HepG2 (cell line): ENCODE results near the gene TAB3. TPM values are rescaled to one million over a fixed set of nuclear protein-coding genes. Genes with fewer than 3 reads are reported as not detected.
A peak's percentile ranks its signal among the peaks of the same experiment; 100 is the strongest.
"Not testable (repeated sequence)": the region's sequence is repeated elsewhere in the genome, so short reads cannot be mapped to it uniquely, and the experiment has no call there.

Experiments
- ATAC-seq: fragments of 200-7000 bp; cut with Tn5 transposase; 3 replicates; pipeline ENCODE4 v1.9.1; 2020; ENCODE audit warnings: mild to moderate bottlenecking, moderate library complexity
- BruUV-seq: library from RNA; stranded (reverse); fragments of 400-500 nt; replicated peaks from 2 replicates; lab custom pipeline; 2021; lab: Mats Ljungman, UMichigan
- CTCF ChIA-PET: fragments of 300-600 bp; formaldehyde crosslinking; extraction: SDS; loops from one replicate; lab custom pipeline; 2021; ENCODE audit warnings: low total read pairs, inconsistent platforms, low intra/inter-chr PET ratio; lab: Yijun Ruan, JAX
- POLR2A ChIA-PET: fragments of 350-600 bp; sonication (Branson Sonifier 250); formaldehyde crosslinking; loops from one replicate; lab custom pipeline; 2020; ENCODE audit warnings: antibody characterized with exemption, inconsistent platforms; lab: Yijun Ruan, JAX
- DNase-seq: peaks from one replicate; pipeline ENCODE4 v3.0.0-alpha.2; 2015; ENCODE audit warnings: low spot score
- FAIRE-seq: peaks from 3 replicates; lab custom pipeline; 2011; peaks lifted over from hg19 to GRCh38; lab: Jason Lieb, UNC
- H2AFZ ChIP-seq: one replicate; pipeline ENCODE4 v1.6.1; 2011; ENCODE audit warnings: low read length, inconsistent platforms
- H3K27ac ChIP-seq: fragments of 300-600 bp; 3 replicates; pipeline ENCODE4 v1.8.0; 2011; ENCODE audit warnings: mixed run types, mild to moderate bottlenecking, mixed read lengths, low read length, inconsistent platforms; ENCODE audit not compliant: insufficient read depth; ENCODE audit errors: extremely low read length
- H3K27me3 ChIP-seq, 2 experiments: fragments of 200-600 bp in 1 of 2; 2 replicates in 1 of 2; 3 replicates in 1 of 2; pipeline versions ENCODE4 v1.6.0 to v1.8.0; 2011; ENCODE audit warnings: low read length in 2 of 2, mild to moderate bottlenecking in 2 of 2, moderate library complexity in 2 of 2, inconsistent platforms in 1 of 2; ENCODE audit not compliant: insufficient read depth in 2 of 2, control insufficient read depth in 1 of 2
- H3K36me3 ChIP-seq, 2 experiments: fragments of 200-600 bp in 1 of 2; replicated peaks in 1 of 2; 2 replicates in 1 of 2; 3 replicates in 1 of 2; pipeline versions ENCODE4 v1.5.1 to v1.8.0; 2011; ENCODE audit warnings: low read length in 2 of 2, inconsistent platforms in 1 of 2; ENCODE audit not compliant: insufficient read depth in 2 of 2, control insufficient read depth in 1 of 2
- H3K4me1 ChIP-seq: 2 replicates; pipeline ENCODE4 v1.5.1; 2012; ENCODE audit warnings: low read length, inconsistent platforms; ENCODE audit not compliant: insufficient read depth
- H3K4me2 ChIP-seq: 2 replicates; pipeline ENCODE4 v1.6.0; 2011; ENCODE audit warnings: low read depth, low read length, inconsistent platforms
- H3K4me3 ChIP-seq, 3 experiments: fragments of 200-600 bp in 1 of 3; sonication (generic), shearing (Covaris generic) in 1 of 3; replicated peaks in 1 of 3; 2 replicates each; pipeline ENCODE4 v1.5.1; 2011 to 2016; ENCODE audit warnings: low read length in 3 of 3, inconsistent platforms in 2 of 3, low read depth in 2 of 3, mild to moderate bottlenecking in 2 of 3, control low read depth in 1 of 3, mixed read lengths in 1 of 3; ENCODE audit not compliant: insufficient read depth in 1 of 3
- H3K79me2 ChIP-seq: one replicate; pipeline ENCODE4 v1.6.1; 2011; ENCODE audit warnings: low read length, inconsistent platforms; ENCODE audit not compliant: insufficient read depth
- H3K9ac ChIP-seq: 2 replicates; pipeline ENCODE4 v1.6.0; 2011; ENCODE audit warnings: mild to moderate bottlenecking, low read depth, low read length, inconsistent platforms; ENCODE audit not compliant: insufficient read depth
- H3K9me3 ChIP-seq: 2 replicates; pipeline ENCODE4 v1.5.1; 2012; ENCODE audit warnings: mild to moderate bottlenecking, low read length
- H4K20me1 ChIP-seq: 2 replicates; pipeline ENCODE4 v1.6.0; 2011; ENCODE audit warnings: inconsistent platforms, mild to moderate bottlenecking, low read length, moderate library complexity; ENCODE audit not compliant: insufficient read depth
- ZNF225 ChIP-seq: sonication (generic); formaldehyde crosslinking; IDR thresholded peaks from 2 replicates; pipeline ENCODE4 v1.4.0; 2020; ENCODE audit warnings: mild to moderate bottlenecking, missing genetic modification reagents
- WGBS: methylation state at CpG from one replicate; pipeline ENCODE4 v1.1.6; 2017; ENCODE audit warnings: low lambda C conversion rate; 5-methylcytosine and 5-hydroxymethylcytosine counted together
- in situ Hi-C: cut with HindIII; loops from 2 replicates; pipeline ENCODE4 v1.10.0; 2017; ENCODE audit warnings: low pct_unique_long_range_greater_than_20kb; ENCODE audit not compliant: extremely low pct_ligation_motif_present
- intact Hi-C: fragments of 100-400 bp; cut with micrococcal nuclease; formaldehyde crosslinking; loops from one replicate; pipeline ENCODE4 v1.10.0; 2022; ENCODE audit not compliant: unreplicated experiment
- polyA plus RNA-seq, 8 experiments: library from polyadenylated mRNA; depleted of rRNA in 3 of 8; stranded (reverse) in 7 of 8; unstranded in 1 of 8; fragments of >200 nt; fragmentation: Illumina TruSeq in 4 of 8; extraction: Trizol in 4 of 8; gene quantifications; 2 replicates each; pipeline versions ENCODE4 v1.2.1 to v1.2.3, GENCODE V29; 2011 to 2016; ENCODE audit warnings: low read depth in 4 of 8, missing spikeins in 1 of 8, mixed read lengths in 1 of 8; ENCODE audit not compliant: insufficient read depth in 1 of 8
- total RNA-seq, 5 experiments: library from RNA; depleted of rRNA; stranded (reverse); fragments of >200 nt; fragmentation: Illumina TruSeq; extraction: Trizol; gene quantifications; 2 replicates each; pipeline ENCODE4 v1.2.3, GENCODE V29; 2016; ENCODE audit warnings: low read depth in 1 of 5
- TF ChIP-seq, protein P1 (sequence below): fragments of 450-650 bp; IDR thresholded peaks from 2 replicates; pipeline ENCODE4 v1.6.1; 2016

TAB3 gene
- total and polyA plus RNA-seq, 2 of the 13 experiments (the other 11 are each of a cell fraction or from before 2014, with no cell fraction given): 27.2 to 59.8 TPM

DNA sequence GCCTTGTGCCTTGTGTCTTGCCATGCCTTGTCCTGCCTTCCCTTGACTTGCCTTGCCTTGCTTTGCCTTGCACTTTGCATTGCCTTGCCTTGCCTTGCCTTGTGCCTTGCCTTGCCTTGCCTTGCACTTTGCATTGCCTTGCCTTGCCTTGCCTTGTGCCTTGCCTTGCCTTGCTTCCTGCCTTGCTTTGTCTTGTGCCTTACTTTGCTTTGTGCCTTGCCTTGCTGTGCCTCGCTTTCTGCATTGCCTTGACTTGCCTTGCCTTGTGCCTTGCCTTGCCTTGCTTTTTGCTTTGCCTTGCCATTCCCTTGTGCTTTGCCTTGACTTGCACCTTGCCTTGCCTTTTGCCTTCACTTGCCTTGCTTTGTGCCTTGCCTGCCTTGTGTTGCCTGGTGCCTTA, 91.8 kb downstream of the TAB3 start:
- H3K79me2 ChIP-seq, H3K36me3 ChIP-seq: not testable (repeated sequence)

DNA sequence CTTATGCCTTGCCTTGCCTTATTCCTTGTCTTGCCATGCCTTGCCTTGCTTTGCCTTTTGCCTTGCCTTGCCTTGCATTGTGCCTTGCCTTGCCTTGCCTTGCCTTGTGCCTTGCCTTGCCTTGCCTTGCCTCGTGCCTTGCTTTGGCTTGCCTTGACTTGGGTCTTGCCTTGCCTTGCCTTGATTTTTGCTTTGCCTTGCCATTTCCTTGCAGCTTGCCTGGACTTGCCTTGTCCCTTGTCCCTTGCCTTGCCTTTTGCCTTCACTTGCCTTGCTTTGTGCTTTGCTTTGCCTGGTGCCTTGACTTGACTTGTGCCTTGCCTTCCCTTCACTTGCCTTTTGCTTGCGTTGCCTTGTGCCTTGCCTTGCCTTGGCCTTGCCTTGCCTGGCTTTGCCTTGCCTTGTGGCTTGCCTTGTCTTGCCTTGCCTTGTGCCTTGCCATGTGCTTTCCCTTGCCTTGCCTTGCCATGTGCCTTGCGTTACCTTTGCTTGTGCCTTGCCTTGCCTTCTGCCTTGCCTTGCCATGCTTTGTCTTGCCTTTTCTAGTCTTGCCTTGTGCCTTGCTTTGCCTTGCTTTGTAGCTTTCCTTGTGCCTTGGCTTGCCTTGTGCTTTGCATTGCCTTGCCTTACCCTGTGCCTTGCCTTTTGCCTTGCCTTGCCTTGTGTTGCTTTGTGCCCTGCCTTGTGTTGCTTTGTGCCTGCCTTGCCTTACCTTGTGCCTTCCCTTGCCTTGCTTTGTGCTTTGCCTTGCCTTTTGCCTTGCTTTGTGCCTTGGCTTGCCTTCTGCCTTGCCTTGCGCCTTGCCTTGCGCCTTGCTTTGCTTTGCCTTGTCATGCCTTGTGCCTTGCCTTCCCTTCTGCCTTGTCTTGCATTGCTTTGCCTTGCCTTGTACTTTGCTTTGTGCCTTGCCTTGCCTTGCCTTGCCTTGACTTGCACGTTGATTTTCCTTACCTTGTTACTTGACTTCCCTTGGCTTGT, 92.8 kb downstream of the TAB3 start:
- Histone ChIP-seq H3K4me3 (no peak overlapping the region), H2AFZ (no peak overlapping the region), H3K9ac (no peak overlapping the region), H3K36me3 (no peaks in the 10 kb centered on the region), H3K4me1 (no peaks in the 10 kb centered on the region), H3K79me2 (no peaks in the 10 kb centered on the region), H4K20me1 (no peaks in the 10 kb centered on the region), H3K9me3 (no peaks in the 10 kb centered on the region), H3K4me2 (no peak overlapping the region), H3K27ac (no peak overlapping the region), H3K27me3 (no peaks in the 10 kb centered on the region)
- FAIRE-seq (no peak), ATAC-seq (no peak), DNase-seq (no peak)
- POLR2A ChIA-PET: no interaction called here
- intact Hi-C loops (no loop called here), in situ Hi-C loops (no loop called here)
- CTCF ChIA-PET: no interaction called here
- 41% methylated on average over 4 of the region's 6 CpGs for WGBS
- no peak for TF ChIP-seq ZNF225 (CRISPR knock-in tag)
- TF ChIP-seq, protein P1, sequence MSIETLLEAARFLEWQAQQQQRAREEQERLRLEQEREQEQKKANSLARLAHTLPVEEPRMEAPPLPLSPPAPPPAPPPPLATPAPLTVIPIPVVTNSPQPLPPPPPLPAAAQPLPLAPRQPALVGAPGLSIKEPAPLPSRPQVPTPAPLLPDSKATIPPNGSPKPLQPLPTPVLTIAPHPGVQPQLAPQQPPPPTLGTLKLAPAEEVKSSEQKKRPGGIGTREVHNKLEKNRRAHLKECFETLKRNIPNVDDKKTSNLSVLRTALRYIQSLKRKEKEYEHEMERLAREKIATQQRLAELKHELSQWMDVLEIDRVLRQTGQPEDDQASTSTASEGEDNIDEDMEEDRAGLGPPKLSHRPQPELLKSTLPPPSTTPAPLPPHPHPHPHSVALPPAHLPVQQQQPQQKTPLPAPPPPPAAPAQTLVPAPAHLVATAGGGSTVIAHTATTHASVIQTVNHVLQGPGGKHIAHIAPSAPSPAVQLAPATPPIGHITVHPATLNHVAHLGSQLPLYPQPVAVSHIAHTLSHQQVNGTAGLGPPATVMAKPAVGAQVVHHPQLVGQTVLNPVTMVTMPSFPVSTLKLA: peak; percentile 36; the same call in 1 of the 2 replicates
- no TSS peak for BruUV-seq

More for the DNA sequence above, 91.8 kb downstream of the TAB3 start:
- CTCF ChIA-PET, H3K4me1 ChIP-seq, in situ Hi-C loops, BruUV-seq, H3K4me2 ChIP-seq, ATAC-seq, DNase-seq, H3K9ac ChIP-seq, POLR2A ChIA-PET, intact Hi-C loops, FAIRE-seq, H4K20me1 ChIP-seq, H3K9me3 ChIP-seq, H3K27me3 ChIP-seq, H3K4me3 ChIP-seq, H2AFZ ChIP-seq, H3K27ac ChIP-seq: not testable (repeated sequence)
- WGBS: 0% methylated on average over 1 of the region's 1 CpG
